HepG2 (cell line): ENCODE results near the gene KIF13A. TPM values are rescaled to one million over a fixed set of nuclear protein-coding genes. Genes with fewer than 3 reads are reported as not detected.
"Not testable (repeated sequence)": the region's sequence is repeated elsewhere in the genome, so short reads cannot be mapped to it uniquely, and the experiment has no call there.

ENCODE experiments used
- ATAC-seq: fragments of 200-7000 bp; cut with Tn5 transposase; 3 replicates; pipeline ENCODE4 v1.9.1; 2020; ENCODE audit warnings: mild to moderate bottlenecking, moderate library complexity
- BruUV-seq: library from RNA; stranded (reverse); fragments of 400-500 nt; replicated peaks from 2 replicates; lab custom pipeline; 2021; lab: Mats Ljungman, UMichigan
- CTCF ChIA-PET: fragments of 300-600 bp; formaldehyde crosslinking; extraction: SDS; loops from one replicate; lab custom pipeline; 2021; ENCODE audit warnings: low total read pairs, inconsistent platforms, low intra/inter-chr PET ratio; lab: Yijun Ruan, JAX
- POLR2A ChIA-PET: fragments of 350-600 bp; sonication (Branson Sonifier 250); formaldehyde crosslinking; loops from one replicate; lab custom pipeline; 2020; ENCODE audit warnings: antibody characterized with exemption, inconsistent platforms; lab: Yijun Ruan, JAX
- DNase-seq: peaks from one replicate; pipeline ENCODE4 v3.0.0-alpha.2; 2015; ENCODE audit warnings: low spot score
- FAIRE-seq: peaks from 3 replicates; lab custom pipeline; 2011; peaks lifted over from hg19 to GRCh38; lab: Jason Lieb, UNC
- H2AFZ ChIP-seq: one replicate; pipeline ENCODE4 v1.6.1; 2011; ENCODE audit warnings: low read length, inconsistent platforms
- H3K27ac ChIP-seq: fragments of 300-600 bp; 3 replicates; pipeline ENCODE4 v1.8.0; 2011; ENCODE audit warnings: mixed run types, mild to moderate bottlenecking, mixed read lengths, low read length, inconsistent platforms; ENCODE audit not compliant: insufficient read depth; ENCODE audit errors: extremely low read length
- H3K27me3 ChIP-seq, 2 experiments: fragments of 200-600 bp in 1 of 2; 2 replicates in 1 of 2; 3 replicates in 1 of 2; pipeline versions ENCODE4 v1.6.0 to v1.8.0; 2011; ENCODE audit warnings: low read length in 2 of 2, mild to moderate bottlenecking in 2 of 2, moderate library complexity in 2 of 2, inconsistent platforms in 1 of 2; ENCODE audit not compliant: insufficient read depth in 2 of 2, control insufficient read depth in 1 of 2
- H3K36me3 ChIP-seq, 2 experiments: fragments of 200-600 bp in 1 of 2; replicated peaks in 1 of 2; 2 replicates in 1 of 2; 3 replicates in 1 of 2; pipeline versions ENCODE4 v1.5.1 to v1.8.0; 2011; ENCODE audit warnings: low read length in 2 of 2, inconsistent platforms in 1 of 2; ENCODE audit not compliant: insufficient read depth in 2 of 2, control insufficient read depth in 1 of 2
- H3K4me1 ChIP-seq: 2 replicates; pipeline ENCODE4 v1.5.1; 2012; ENCODE audit warnings: low read length, inconsistent platforms; ENCODE audit not compliant: insufficient read depth
- H3K4me2 ChIP-seq: 2 replicates; pipeline ENCODE4 v1.6.0; 2011; ENCODE audit warnings: low read depth, low read length, inconsistent platforms
- H3K4me3 ChIP-seq, 3 experiments: fragments of 200-600 bp in 1 of 3; sonication (generic), shearing (Covaris generic) in 1 of 3; replicated peaks in 1 of 3; 2 replicates each; pipeline ENCODE4 v1.5.1; 2011 to 2016; ENCODE audit warnings: low read length in 3 of 3, inconsistent platforms in 2 of 3, low read depth in 2 of 3, mild to moderate bottlenecking in 2 of 3, control low read depth in 1 of 3, mixed read lengths in 1 of 3; ENCODE audit not compliant: insufficient read depth in 1 of 3
- H3K79me2 ChIP-seq: one replicate; pipeline ENCODE4 v1.6.1; 2011; ENCODE audit warnings: low read length, inconsistent platforms; ENCODE audit not compliant: insufficient read depth
- H3K9ac ChIP-seq: 2 replicates; pipeline ENCODE4 v1.6.0; 2011; ENCODE audit warnings: mild to moderate bottlenecking, low read depth, low read length, inconsistent platforms; ENCODE audit not compliant: insufficient read depth
- H3K9me3 ChIP-seq: 2 replicates; pipeline ENCODE4 v1.5.1; 2012; ENCODE audit warnings: mild to moderate bottlenecking, low read length
- H4K20me1 ChIP-seq: 2 replicates; pipeline ENCODE4 v1.6.0; 2011; ENCODE audit warnings: inconsistent platforms, mild to moderate bottlenecking, low read length, moderate library complexity; ENCODE audit not compliant: insufficient read depth
- KDM3A ChIP-seq: IDR thresholded peaks from 2 replicates; pipeline ENCODE4 v1.6.1; 2018; ENCODE audit warnings: low read depth, missing compliant biosample characterization
- PRPF4 ChIP-seq: fragments of 200-400 bp; formaldehyde crosslinking; IDR thresholded peaks from 2 replicates; pipeline ENCODE4 v1.6.1; 2016; ENCODE audit warnings: low read length, low read depth; ENCODE audit not compliant: poor library complexity, severe bottlenecking
- WGBS: methylation state at CpG from one replicate; pipeline ENCODE4 v1.1.6; 2017; ENCODE audit warnings: low lambda C conversion rate; 5-methylcytosine and 5-hydroxymethylcytosine counted together
- in situ Hi-C: cut with HindIII; loops from 2 replicates; pipeline ENCODE4 v1.10.0; 2017; ENCODE audit warnings: low pct_unique_long_range_greater_than_20kb; ENCODE audit not compliant: extremely low pct_ligation_motif_present
- intact Hi-C: fragments of 100-400 bp; cut with micrococcal nuclease; formaldehyde crosslinking; loops from one replicate; pipeline ENCODE4 v1.10.0; 2022; ENCODE audit not compliant: unreplicated experiment
- polyA plus RNA-seq, 8 experiments: library from polyadenylated mRNA; depleted of rRNA in 3 of 8; stranded (reverse) in 7 of 8; unstranded in 1 of 8; fragments of >200 nt; fragmentation: Illumina TruSeq in 4 of 8; extraction: Trizol in 4 of 8; gene quantifications; 2 replicates each; pipeline versions ENCODE4 v1.2.1 to v1.2.3, GENCODE V29; 2011 to 2016; ENCODE audit warnings: low read depth in 4 of 8, missing spikeins in 1 of 8, mixed read lengths in 1 of 8; ENCODE audit not compliant: insufficient read depth in 1 of 8
- total RNA-seq, 5 experiments: library from RNA; depleted of rRNA; stranded (reverse); fragments of >200 nt; fragmentation: Illumina TruSeq; extraction: Trizol; gene quantifications; 2 replicates each; pipeline ENCODE4 v1.2.3, GENCODE V29; 2016; ENCODE audit warnings: low read depth in 1 of 5
- TF ChIP-seq, protein P1 (sequence below): sonication (generic); formaldehyde crosslinking; IDR thresholded peaks from 2 replicates; pipeline ENCODE4 v1.5.1; 2020; ENCODE audit warnings: mild to moderate bottlenecking, missing genetic modification reagents

Gene KIF13A
- total and polyA plus RNA-seq, 2 of the 13 experiments (the other 11 are each of a cell fraction or from before 2014, with no cell fraction given) = 21.1 to 37.2 TPM

DNA sequence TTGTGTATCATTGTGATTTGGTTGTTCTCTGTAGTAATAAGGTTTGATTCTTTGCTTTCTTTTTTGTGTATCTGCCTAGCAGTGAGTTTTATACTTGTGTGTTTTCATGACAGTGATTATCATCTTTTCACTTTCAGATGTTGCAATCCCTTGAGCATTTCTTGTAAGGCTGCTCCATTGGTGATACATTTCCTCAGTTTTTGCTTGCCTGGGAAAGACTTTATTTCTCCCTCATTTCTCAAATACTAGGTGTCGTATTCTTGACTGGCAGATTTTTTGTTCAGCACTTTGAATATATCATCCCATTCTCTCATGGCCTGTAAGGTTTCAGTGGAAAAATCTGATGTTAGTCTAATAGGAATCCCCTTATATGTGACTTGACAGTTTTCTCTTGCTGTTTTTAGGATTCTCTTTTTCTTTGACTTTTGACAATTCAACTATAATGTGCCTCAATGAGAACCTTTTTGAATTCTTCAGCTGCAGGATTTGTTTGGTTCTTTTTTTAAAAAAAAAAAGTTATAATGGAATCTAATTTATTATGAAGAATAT lies 249.7 kb downstream of the KIF13A start:
- Histone ChIP-seq H4K20me1 (no peaks in the 10 kb centered on the region), H3K4me2 (no peak overlapping the region), H3K9me3 (peaks cover 23% of the 10 kb centered on the region; the same call in 1 of the 2 replicates), H3K79me2 (no peaks in the 10 kb centered on the region), H2AFZ (no peak overlapping the region), H3K4me1 (0 out of 2 replicates have a peak, but pooled peaks cover 8% of the 10 kb centered on the region)
- in situ Hi-C loops = no loop called here
- intact Hi-C loops = no loop called here
- FAIRE-seq (no peak), DNase-seq (no peak), ATAC-seq (no peak)
- CTCF ChIA-PET = no interaction called here
- 58% methylated on average over 1 of the region's 1 CpG for WGBS
- TF ChIP-seq, protein P1, sequence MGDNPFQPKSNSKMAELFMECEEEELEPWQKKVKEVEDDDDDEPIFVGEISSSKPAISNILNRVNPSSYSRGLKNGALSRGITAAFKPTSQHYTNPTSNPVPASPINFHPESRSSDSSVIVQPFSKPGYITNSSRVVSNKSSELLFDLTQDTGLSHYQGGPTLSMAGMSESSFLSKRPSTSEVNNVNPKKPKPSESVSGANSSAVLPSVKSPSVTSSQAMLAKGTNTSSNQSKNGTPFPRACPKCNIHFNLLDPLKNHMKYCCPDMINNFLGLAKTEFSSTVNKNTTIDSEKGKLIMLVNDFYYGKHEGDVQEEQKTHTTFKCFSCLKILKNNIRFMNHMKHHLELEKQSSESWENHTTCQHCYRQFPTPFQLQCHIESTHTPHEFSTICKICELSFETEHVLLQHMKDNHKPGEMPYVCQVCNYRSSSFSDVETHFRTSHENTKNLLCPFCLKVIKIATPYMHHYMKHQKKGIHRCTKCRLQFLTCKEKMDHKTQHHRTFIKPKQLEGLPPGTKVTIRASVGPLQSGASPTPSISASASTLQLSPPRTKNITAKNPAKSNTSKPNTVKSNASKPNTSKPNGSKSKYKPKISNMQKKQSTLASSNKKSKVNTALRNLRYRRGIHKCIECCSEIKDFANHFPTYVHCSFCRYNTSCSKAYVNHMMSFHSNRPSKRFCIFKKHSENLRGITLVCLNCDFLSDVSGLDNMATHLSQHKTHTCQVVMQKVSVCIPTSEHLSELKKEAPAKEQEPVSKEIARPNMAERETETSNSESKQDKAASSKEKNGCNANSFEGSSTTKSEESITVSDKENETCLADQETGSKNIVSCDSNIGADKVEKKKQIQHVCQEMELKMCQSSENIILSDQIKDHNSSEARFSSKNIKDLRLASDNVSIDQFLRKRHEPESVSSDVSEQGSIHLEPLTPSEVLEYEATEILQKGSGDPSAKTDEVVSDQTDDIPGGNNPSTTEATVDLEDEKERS (CRISPR knock-in tag) = 0 out of 2 replicates have a peak, but pooled peaks have one; percentile 51
- TF ChIP-seq PRPF4 (no peak), KDM3A (CRISPR knock-in tag) (no peak)
- TF ChIP-seq, all 625 proteins: peak for 1
- no peak overlapping the region for H3K9ac ChIP-seq
- H3K27me3 ChIP-seq = no peaks in the 10 kb centered on the region
- POLR2A ChIA-PET = no interaction called here
- no peaks in the 10 kb centered on the region for H3K36me3 ChIP-seq
- H3K4me3 ChIP-seq = no peak overlapping the region
- no peak overlapping the region for H3K27ac ChIP-seq
- BruUV-seq = no TSS peak

DNA sequence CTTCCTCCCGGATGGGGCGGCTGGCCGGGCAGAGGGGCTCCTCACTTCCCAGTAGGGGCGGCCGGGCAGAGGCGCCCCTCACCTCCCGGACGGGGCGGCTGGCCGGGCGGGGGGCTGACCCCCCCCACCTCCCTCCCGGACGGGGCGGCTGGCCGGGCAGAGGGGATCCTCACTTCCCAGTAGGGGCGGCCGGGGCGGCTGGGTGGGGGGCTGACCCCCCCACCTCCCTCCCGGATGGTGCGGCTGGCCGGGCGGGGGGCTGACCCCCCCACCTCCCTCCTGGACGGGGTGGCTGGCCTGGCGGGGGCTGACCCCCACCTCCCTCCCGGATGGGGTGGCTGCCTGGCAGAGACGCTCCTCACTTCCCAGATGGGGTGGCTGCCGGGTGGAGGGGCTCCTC lies 252.1 kb downstream of the KIF13A start:
- peaks cover 23% of the 10 kb centered on the region; the same call in 1 of the 2 replicates for H3K9me3 ChIP-seq
- H4K20me1 ChIP-seq, H3K4me3 ChIP-seq, in situ Hi-C loops, H3K79me2 ChIP-seq, H3K27ac ChIP-seq, intact Hi-C loops, H3K4me1 ChIP-seq, H3K9ac ChIP-seq, H2AFZ ChIP-seq, BruUV-seq, CTCF ChIA-PET, FAIRE-seq, POLR2A ChIA-PET, DNase-seq, H3K36me3 ChIP-seq, H3K27me3 ChIP-seq, H3K4me2 ChIP-seq, ATAC-seq: not testable (repeated sequence)
- no CpG with 5 or more reads among the region's 27 CpGs for WGBS
